GM18526 (cell line): ENCODE data around the gene PATL2.

Experiments
- POLR2A ChIP-seq: IDR thresholded peaks from 3 replicates; pipeline ENCODE4 v1.6.1; 2011; ENCODE audit not compliant: insufficient read length; ENCODE audit errors: extremely low read depth

The PATL2 gene

GRCh38 chr15:44662478-44663409, 48.4 kb downstream of the PATL2 start:
- TF ChIP-seq POLR2A, result no peak

- TF ChIP-seq POLR2A, result no peak
These were observed 49.5 kb downstream of the PATL2 start for GRCh38 chr15:44661576-44661975.

GRCh38 chr15:44659056-44659455, 52.1 kb downstream of the PATL2 start:
- no peak for TF ChIP-seq POLR2A

GRCh38 chr15:44657378-44657777, 53.7 kb downstream of the PATL2 start:
- no peak for TF ChIP-seq POLR2A

- no peak for TF ChIP-seq POLR2A
These were observed 54.2 kb downstream of the PATL2 start for GRCh38 chr15:44656913-44657312.

GRCh38 chr15:44656298-44656697, 54.8 kb downstream of the PATL2 start:
- no peak for TF ChIP-seq POLR2A

- TF ChIP-seq POLR2A, result no peak
These were observed 56.3 kb downstream of the PATL2 start for GRCh38 chr15:44654858-44655257.

- no peak for TF ChIP-seq POLR2A
These were observed 63.5 kb downstream of the PATL2 start for GRCh38 chr15:44647637-44648036.

- TF ChIP-seq POLR2A, result no peak
These were observed 64.1 kb downstream of the PATL2 start for GRCh38 chr15:44647036-44647435.

GRCh38 chr15:44646460-44646859, 64.7 kb downstream of the PATL2 start:
- no peak for TF ChIP-seq POLR2A

GRCh38 chr15:44641651-44642050, 69.5 kb downstream of the PATL2 start:
- TF ChIP-seq POLR2A, result no peak

GRCh38 chr15:44636976-44637375, 74.1 kb downstream of the PATL2 start:
- no peak for TF ChIP-seq POLR2A

- no peak for TF ChIP-seq POLR2A
These were observed 77.5 kb downstream of the PATL2 start for GRCh38 chr15:44633603-44634002.

GRCh38 chr15:44623178-44623577, 87.9 kb downstream of the PATL2 start:
- no peak for TF ChIP-seq POLR2A

GRCh38 chr15:44620081-44620480, 91.0 kb downstream of the PATL2 start:
- no peak for TF ChIP-seq POLR2A

- TF ChIP-seq POLR2A, result no peak
These were observed 94.1 kb downstream of the PATL2 start for GRCh38 chr15:44616974-44617373.
